ENCODE data around the gene HCFC1.

Gene HCFC1

DNA sequence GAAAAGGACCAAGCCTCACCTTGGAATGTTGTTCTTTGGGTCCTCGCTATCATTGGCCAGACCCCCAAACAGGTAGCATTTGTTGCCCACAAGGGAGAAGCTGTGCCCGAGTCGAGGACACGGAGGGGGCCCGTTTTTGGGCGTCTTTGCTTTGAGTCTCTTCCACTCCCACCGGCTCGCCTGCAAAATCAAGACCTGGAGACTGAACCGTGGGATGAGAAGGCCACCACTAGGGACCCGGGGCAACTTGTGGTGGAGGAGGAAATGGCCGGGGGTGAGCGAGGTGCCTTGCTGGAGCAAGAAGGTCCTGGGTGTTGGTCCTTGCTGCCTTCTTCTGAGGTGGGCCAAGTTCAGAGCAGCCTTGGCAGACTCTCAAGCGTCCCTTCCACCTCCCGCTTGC lies 7.5 kb downstream of the HCFC1 start:
- no peak overlapping the region for H3K4me3 ChIP-seq (ENCODE audit: low read depth, low read length)
- no peak for DNase-seq (ENCODE audit: low read depth)
- TF ChIP-seq, protein P1, sequence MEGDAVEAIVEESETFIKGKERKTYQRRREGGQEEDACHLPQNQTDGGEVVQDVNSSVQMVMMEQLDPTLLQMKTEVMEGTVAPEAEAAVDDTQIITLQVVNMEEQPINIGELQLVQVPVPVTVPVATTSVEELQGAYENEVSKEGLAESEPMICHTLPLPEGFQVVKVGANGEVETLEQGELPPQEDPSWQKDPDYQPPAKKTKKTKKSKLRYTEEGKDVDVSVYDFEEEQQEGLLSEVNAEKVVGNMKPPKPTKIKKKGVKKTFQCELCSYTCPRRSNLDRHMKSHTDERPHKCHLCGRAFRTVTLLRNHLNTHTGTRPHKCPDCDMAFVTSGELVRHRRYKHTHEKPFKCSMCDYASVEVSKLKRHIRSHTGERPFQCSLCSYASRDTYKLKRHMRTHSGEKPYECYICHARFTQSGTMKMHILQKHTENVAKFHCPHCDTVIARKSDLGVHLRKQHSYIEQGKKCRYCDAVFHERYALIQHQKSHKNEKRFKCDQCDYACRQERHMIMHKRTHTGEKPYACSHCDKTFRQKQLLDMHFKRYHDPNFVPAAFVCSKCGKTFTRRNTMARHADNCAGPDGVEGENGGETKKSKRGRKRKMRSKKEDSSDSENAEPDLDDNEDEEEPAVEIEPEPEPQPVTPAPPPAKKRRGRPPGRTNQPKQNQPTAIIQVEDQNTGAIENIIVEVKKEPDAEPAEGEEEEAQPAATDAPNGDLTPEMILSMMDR (IDR thresholded peaks at IDR 0.05; ENCODE audit: insufficient read depth, low read depth, low read length, missing control alignments): no peak

DNA sequence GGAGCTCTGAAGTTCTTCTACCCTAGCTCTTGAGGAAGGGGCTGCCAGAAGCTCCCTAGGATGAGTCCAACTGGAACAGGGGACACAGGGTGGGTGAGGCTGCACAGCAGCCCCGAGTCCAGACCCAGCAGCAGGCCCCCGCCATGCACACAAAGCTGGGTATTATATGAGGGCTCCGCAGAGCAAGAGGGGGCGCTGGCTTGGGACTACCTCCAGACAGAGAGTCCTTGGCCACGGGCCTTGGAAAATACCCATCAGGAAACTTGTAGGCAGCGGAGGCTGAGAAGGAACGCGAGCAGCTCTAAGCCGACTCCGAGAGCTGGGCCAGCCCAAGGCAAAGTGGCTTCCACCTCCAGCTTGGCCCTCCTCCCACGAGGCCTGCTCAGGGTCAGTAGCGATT lies 8.1 kb downstream of the HCFC1 start:
- no peak for DNase-seq (ENCODE audit: low read depth)
- TF ChIP-seq, protein P1 (IDR thresholded peaks at IDR 0.05; ENCODE audit: insufficient read depth, low read depth, low read length, missing control alignments): no peak
- no peak overlapping the region for H3K4me3 ChIP-seq (ENCODE audit: low read depth, low read length)

DNA sequence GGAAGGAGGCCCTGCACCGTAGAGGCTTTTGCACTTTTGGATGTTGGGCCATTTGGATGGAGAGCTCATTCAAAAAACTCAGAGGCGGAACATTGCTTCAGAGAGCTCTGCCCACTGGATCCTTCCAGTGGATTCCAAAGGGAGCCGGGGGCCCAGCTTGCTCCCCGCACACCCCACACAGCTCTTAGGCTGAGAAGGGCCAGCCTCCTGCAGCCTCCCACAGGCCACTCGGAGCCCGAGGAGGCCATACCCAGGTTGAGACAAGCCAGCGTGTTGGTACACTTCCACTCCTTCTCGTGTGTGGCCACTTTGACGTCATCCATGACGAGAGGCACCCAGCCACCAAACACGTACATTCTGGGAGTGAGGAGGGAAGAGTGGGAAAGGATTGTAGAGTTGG lies 10.3 kb downstream of the HCFC1 start:
- no peak overlapping the region for H3K4me3 ChIP-seq (ENCODE audit: low read depth, low read length)
- TF ChIP-seq, protein P1 (IDR thresholded peaks at IDR 0.05; ENCODE audit: insufficient read depth, low read depth, low read length, missing control alignments): no peak
- no peak for DNase-seq (ENCODE audit: low read depth)

DNA sequence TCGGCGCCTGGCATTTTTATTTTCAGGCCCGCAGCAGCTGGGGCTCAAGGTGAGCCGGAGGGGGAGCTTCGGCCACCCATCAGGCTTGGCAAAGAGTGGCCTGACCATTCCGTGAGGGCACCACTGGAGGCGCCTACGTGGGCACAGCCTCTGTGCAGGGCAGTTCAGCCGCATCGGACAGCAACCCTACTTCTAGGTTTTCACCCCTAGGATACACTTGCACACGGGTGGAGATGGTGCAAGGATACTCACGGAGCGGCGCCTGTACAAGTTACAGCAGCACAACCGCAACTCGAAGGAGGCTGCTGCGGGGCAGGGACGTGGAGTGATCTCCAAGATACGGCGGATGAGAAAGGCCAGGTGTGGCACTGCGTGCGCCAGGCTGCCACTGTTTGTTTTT lies 10.8 kb downstream of the HCFC1 start:
- H3K4me3 ChIP-seq (ENCODE audit: low read depth, low read length): no peak overlapping the region
- no peak for DNase-seq (ENCODE audit: low read depth)
- TF ChIP-seq, protein P1 (IDR thresholded peaks at IDR 0.05; ENCODE audit: insufficient read depth, low read depth, low read length, missing control alignments): no peak

DNA sequence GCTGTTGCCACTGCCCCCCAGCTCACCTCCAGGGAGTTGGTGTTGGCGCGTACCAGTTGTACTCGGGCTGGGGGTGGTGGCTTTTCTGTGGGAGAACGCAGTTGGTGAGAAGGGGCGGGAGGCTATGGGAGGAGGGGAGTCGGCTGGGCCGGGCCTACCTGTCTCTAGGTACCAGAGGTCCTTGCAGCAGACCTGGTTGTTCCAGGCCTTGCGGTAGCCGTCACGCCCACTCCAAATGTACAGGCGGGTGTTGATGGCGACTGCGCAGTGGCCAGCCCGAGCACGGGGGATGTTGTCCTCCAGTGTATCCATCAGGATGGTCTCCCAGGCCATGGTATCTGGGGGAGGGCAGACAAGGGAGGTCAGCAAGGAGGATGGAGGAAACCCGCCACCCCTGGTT lies 11.5 kb downstream of the HCFC1 start:
- TF ChIP-seq, protein P1 (IDR thresholded peaks at IDR 0.05; ENCODE audit: insufficient read depth, low read depth, low read length, missing control alignments): no peak
- no peak for DNase-seq (ENCODE audit: low read depth)
- H3K4me3 ChIP-seq (ENCODE audit: low read depth, low read length): no peak overlapping the region

DNA sequence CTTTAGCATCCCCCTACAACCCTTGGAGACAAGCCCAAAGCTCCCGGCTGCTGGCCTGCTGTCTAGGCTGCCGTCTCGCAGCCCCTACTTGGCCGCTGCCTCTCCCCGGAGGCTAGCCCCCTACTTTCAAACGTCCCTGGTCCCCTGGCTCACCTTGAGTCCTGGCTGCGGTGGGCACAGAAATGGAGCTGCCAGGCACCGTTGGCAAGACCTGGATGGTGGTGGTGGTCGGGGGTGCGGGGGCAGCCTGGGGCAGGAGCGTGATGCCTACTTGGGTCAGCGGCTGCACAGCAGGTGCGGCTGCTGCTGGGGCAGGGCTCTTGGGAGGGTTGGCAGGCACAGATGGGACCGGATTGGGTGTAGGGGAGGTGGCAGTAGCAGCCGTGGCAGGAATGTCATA lies 12.0 kb downstream of the HCFC1 start:
- TF ChIP-seq, protein P1 (IDR thresholded peaks at IDR 0.05; ENCODE audit: insufficient read depth, low read depth, low read length, missing control alignments): no peak
- H3K4me3 ChIP-seq (ENCODE audit: low read depth, low read length): no peak overlapping the region
- DNase-seq (ENCODE audit: low read depth): no peak

DNA sequence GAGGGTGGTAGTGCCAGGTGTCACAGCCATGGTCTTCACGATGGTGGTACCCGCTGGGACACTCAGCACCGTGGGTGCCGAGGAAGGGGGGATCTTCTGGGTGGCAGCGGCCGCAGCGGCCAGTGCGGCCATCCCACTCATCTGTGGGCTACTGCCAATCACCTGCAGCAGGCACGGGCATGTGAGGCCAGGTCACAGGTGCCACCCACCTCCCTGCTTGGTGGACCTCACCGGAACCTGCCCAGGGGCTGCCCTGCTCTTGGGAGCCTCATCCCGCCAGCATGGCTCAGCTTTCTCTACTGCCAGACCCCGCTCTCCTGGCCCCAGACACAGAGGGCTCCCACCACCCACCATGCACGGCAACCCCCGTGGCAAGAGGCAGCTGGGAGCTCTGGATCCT lies 13.0 kb downstream of the HCFC1 start:
- TF ChIP-seq, protein P1 (IDR thresholded peaks at IDR 0.05; ENCODE audit: insufficient read depth, low read depth, low read length, missing control alignments): no peak
- no peak overlapping the region for H3K4me3 ChIP-seq (ENCODE audit: low read depth, low read length)
- DNase-seq (ENCODE audit: low read depth): no peak

All from GM12865 (cell line).